Caco-2 (cell line): ENCODE data around the gene C14orf119. TPM values are rescaled to one million over a fixed set of nuclear protein-coding genes. Genes with fewer than 3 reads are reported as not detected.
A peak's percentile ranks its signal among the peaks of the same experiment; 100 is the strongest.

ENCODE experiments used
- BruUV-seq: library from RNA; stranded (reverse); fragments of 400-500 nt; replicated peaks from 2 replicates; lab custom pipeline; 2021; lab: Mats Ljungman, UMichigan
- CTCF ChIA-PET: fragments of 300-600 bp; sonication (Branson Sonifier 250); formaldehyde crosslinking; loops from one replicate; lab custom pipeline; 2022; ENCODE audit warnings: antibody characterized with exemption; lab: Charles Lee
- POLR2A ChIA-PET: fragments of 300-600 bp; sonication (Branson Sonifier 250); formaldehyde crosslinking; loops from one replicate; lab custom pipeline; 2022; ENCODE audit warnings: antibody characterized with exemption; lab: Charles Lee
- DNase-seq, 2 experiments: peaks; one replicate each; pipeline versions ENCODE4 v3.0.0 to v3.0.0-alpha.2; 2020 to 2022
- H3K27me3 ChIP-seq: replicated peaks from 2 replicates; pipeline ENCODE4 v1.6.0; 2011; ENCODE audit warnings: low read length; ENCODE audit not compliant: control insufficient read depth, insufficient read depth
- H3K36me3 ChIP-seq: 2 replicates; pipeline ENCODE4 v1.5.1; 2011; ENCODE audit warnings: low read length; ENCODE audit not compliant: control insufficient read depth, insufficient read depth
- H3K4me1 ChIP-seq: fragments of 250-450 bp; sonication (Bioruptor Pico); 2 replicates; pipeline ENCODE4 v1.5.1; 2020; ENCODE audit warnings: mild to moderate bottlenecking
- H3K4me3 ChIP-seq: 2 replicates; pipeline ENCODE4 v1.5.1; 2011; ENCODE audit warnings: low read depth, mild to moderate bottlenecking, control low read depth, low read length
- H3K9me3 ChIP-seq: fragments of 250-450 bp; sonication (Bioruptor Pico); 2 replicates; pipeline ENCODE4 v1.5.1; 2020; ENCODE audit warnings: mild to moderate bottlenecking, moderate library complexity
- H3K27ac Mint-ChIP-seq: one replicate; pipeline ENCODE4 v1.8.0; 2022; ENCODE audit warnings: mixed read lengths; ENCODE audit not compliant: unreplicated experiment
- H3K27me3 Mint-ChIP-seq: one replicate; pipeline ENCODE4 v1.8.0; 2022; ENCODE audit warnings: mixed read lengths; ENCODE audit not compliant: insufficient read depth, unreplicated experiment
- H3K36me3 Mint-ChIP-seq: one replicate; pipeline ENCODE4 v1.8.0; 2022; ENCODE audit warnings: mild to moderate bottlenecking, mixed read lengths; ENCODE audit not compliant: insufficient read depth, unreplicated experiment
- H3K4me1 Mint-ChIP-seq: one replicate; pipeline ENCODE4 v1.8.0; 2022; ENCODE audit warnings: low read depth, mixed read lengths; ENCODE audit not compliant: unreplicated experiment
- H3K4me3 Mint-ChIP-seq: one replicate; pipeline ENCODE4 v1.8.0; 2022; ENCODE audit warnings: mild to moderate bottlenecking, moderate library complexity, mixed read lengths; ENCODE audit not compliant: unreplicated experiment
- H3K9me3 Mint-ChIP-seq: one replicate; pipeline ENCODE4 v1.8.0; 2022; ENCODE audit warnings: mixed read lengths; ENCODE audit not compliant: unreplicated experiment
- CTCF ChIP-seq, 2 experiments: fragments of 200-600 bp in 1 of 2; IDR thresholded peaks; 1 replicate in 1 of 2; 2 replicates in 1 of 2; pipeline versions ENCODE4 v1.5.1 to v1.8.0; 2011 to 2022; ENCODE audit warnings: antibody characterized with exemption in 1 of 2, control low read depth in 1 of 2, inconsistent platforms in 1 of 2, low read depth in 1 of 2, low read length in 1 of 2, mild to moderate bottlenecking in 1 of 2, moderate library complexity in 1 of 2; ENCODE audit not compliant: insufficient read depth in 1 of 2, severe bottlenecking in 1 of 2, unreplicated experiment in 1 of 2
- intact Hi-C: fragments of 100-400 bp; cut with micrococcal nuclease; formaldehyde crosslinking; loops from one replicate; pipeline ENCODE4 v1.10.0; 2022; ENCODE audit not compliant: unreplicated experiment
- total RNA-seq: library from RNA; stranded (reverse); gene quantifications from 2 replicates; pipeline ENCODE4 v1.2.3, GENCODE V29; 2022

The C14orf119 gene
- total RNA-seq, 1 experiment from 2014 or later, result 52.0 TPM

GRCh38 chr14:23077962-23078361 is 17.3 kb upstream of the C14orf119 start:
- Histone ChIP-seq H3K4me1 (peaks cover 52% of the 10 kb centered on the region), H3K4me3 (no peak overlapping the region), H3K9me3 (no peaks in the 10 kb centered on the region), H3K36me3 (peaks cover 4% of the 10 kb centered on the region), H3K27me3 (no peaks in the 10 kb centered on the region)
- no peak for DNase-seq
- Mint-ChIP-seq H3K36me3 (peaks cover 87% of the 10 kb centered on the region), H3K4me3 (no peak overlapping the region), H3K9me3 (no peaks in the 10 kb centered on the region), H3K27me3 (no peaks in the 10 kb centered on the region), H3K4me1 (peaks cover 21% of the 10 kb centered on the region), H3K27ac (no peak overlapping the region)
- POLR2A ChIA-PET, result interaction anchor here (0.5 to 1.6 kb wide), 2 partner anchors 17 to 1220 kb away, joined by 3 to 13 read pairs; partner anchors contain the start of genes ACIN1 and C14orf119
- intact Hi-C loops, result loop anchor here (1.0 to 2.0 kb wide), 2 partner anchors 17 to 31 kb away; partner anchors contain the start of genes ACIN1 and C14orf119
- no peak for TF ChIP-seq CTCF (IDR thresholded peaks at IDR 0.05; ENCODE audit: insufficient read depth in 1 of 2, low read depth in 1 of 2, low read length in 1 of 2, severe bottlenecking in 1 of 2, unreplicated experiment in 1 of 2)
- BruUV-seq, result no TSS peak
- CTCF ChIA-PET, result interaction anchor here (0.9 to 4.5 kb wide), 11 partner anchors 8 to 109 kb away, joined by 3 to 49 read pairs (median 4); partner anchors contain the start of genes ACIN1 and C14orf119

- Mint-ChIP-seq H3K36me3 (peaks cover 80% of the 10 kb centered on the region), H3K4me1 (peaks cover 21% of the 10 kb centered on the region), H3K27me3 (no peaks in the 10 kb centered on the region), H3K4me3 (no peak overlapping the region), H3K9me3 (no peaks in the 10 kb centered on the region), H3K27ac (peak overlapping the region; percentile 54)
- H3K27me3 ChIP-seq, result no peaks in the 10 kb centered on the region
- peaks cover 52% of the 10 kb centered on the region for H3K4me1 ChIP-seq
- peak; percentile 73 to 85 for DNase-seq
- intact Hi-C loops, result loop anchor here (1.0 kb wide), 1 partner anchor 17 kb away; the partner anchor contains the start of genes ACIN1 and C14orf119
- no peaks in the 10 kb centered on the region for H3K9me3 ChIP-seq
- CTCF ChIA-PET, result interaction anchor here (0.7 to 4.5 kb wide), 8 partner anchors 9 to 491 kb away, joined by 3 to 49 read pairs (median 4); partner anchors contain the start of genes ACIN1 and C14orf119
- TF ChIP-seq CTCF (IDR thresholded peaks at IDR 0.05; ENCODE audit: insufficient read depth in 1 of 2, low read depth in 1 of 2, low read length in 1 of 2, severe bottlenecking in 1 of 2, unreplicated experiment in 1 of 2), result no peak
- BruUV-seq, result no TSS peak
- peaks cover 4% of the 10 kb centered on the region for H3K36me3 ChIP-seq
- H3K4me3 ChIP-seq, result no peak overlapping the region
- POLR2A ChIA-PET, result interaction anchor here (0.5 to 1.6 kb wide), 2 partner anchors 16 to 1219 kb away, joined by 3 to 13 read pairs; partner anchors contain the start of genes ACIN1 and C14orf119
Observed at GRCh38 chr14:23078692-23079116, 16.6 kb upstream of the C14orf119 start.

GRCh38 chr14:23079716-23080115 is 15.6 kb upstream of the C14orf119 start:
- no peak for DNase-seq
- no peak overlapping the region for H3K4me3 ChIP-seq
- intact Hi-C loops, result no loop called here
- no peaks in the 10 kb centered on the region for H3K27me3 Mint-ChIP-seq
- H3K4me3 Mint-ChIP-seq, result peak overlapping the region; percentile 14
- peaks cover 77% of the 10 kb centered on the region for H3K36me3 Mint-ChIP-seq
- peaks cover 4% of the 10 kb centered on the region for H3K36me3 ChIP-seq
- peaks cover 52% of the 10 kb centered on the region for H3K4me1 ChIP-seq
- POLR2A ChIA-PET, result no interaction called here
- H3K9me3 ChIP-seq, result no peaks in the 10 kb centered on the region
- TF ChIP-seq CTCF (IDR thresholded peaks at IDR 0.05; ENCODE audit: insufficient read depth in 1 of 2, low read depth in 1 of 2, low read length in 1 of 2, severe bottlenecking in 1 of 2, unreplicated experiment in 1 of 2), result no peak
- peak overlapping the region; percentile 54 for H3K27ac Mint-ChIP-seq
- BruUV-seq, result no TSS peak
- H3K9me3 Mint-ChIP-seq, result no peaks in the 10 kb centered on the region
- H3K27me3 ChIP-seq, result no peaks in the 10 kb centered on the region
- peaks cover 21% of the 10 kb centered on the region for H3K4me1 Mint-ChIP-seq
- CTCF ChIA-PET, result interaction anchor here (0.6 to 4.5 kb wide), 3 partner anchors 11 to 15 kb away, joined by 3 to 49 read pairs (median 3); partner anchors contain the start of gene ACIN1
